Measurements from ENCODE around the gene TACSTD2.

DNA sequence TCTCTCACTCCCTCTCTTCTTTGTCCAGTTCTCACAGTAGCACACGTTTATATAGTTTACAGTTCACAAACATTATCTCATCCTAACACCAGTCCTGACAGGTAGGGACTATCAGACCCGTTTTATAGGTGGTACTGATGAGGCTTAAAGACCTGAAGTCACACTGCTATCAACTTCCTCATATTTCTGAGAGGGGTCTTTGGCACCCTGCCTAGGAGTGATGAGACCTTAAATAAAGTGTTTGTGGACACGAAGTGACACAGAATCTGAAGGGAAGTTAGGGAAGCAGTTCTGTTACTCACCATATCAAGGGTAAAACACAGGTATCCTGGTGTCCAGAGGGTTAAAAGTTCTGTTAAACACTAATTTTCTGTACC is 590 bp upstream of the TACSTD2 start:
- TF ChIP-seq, protein P1, sequence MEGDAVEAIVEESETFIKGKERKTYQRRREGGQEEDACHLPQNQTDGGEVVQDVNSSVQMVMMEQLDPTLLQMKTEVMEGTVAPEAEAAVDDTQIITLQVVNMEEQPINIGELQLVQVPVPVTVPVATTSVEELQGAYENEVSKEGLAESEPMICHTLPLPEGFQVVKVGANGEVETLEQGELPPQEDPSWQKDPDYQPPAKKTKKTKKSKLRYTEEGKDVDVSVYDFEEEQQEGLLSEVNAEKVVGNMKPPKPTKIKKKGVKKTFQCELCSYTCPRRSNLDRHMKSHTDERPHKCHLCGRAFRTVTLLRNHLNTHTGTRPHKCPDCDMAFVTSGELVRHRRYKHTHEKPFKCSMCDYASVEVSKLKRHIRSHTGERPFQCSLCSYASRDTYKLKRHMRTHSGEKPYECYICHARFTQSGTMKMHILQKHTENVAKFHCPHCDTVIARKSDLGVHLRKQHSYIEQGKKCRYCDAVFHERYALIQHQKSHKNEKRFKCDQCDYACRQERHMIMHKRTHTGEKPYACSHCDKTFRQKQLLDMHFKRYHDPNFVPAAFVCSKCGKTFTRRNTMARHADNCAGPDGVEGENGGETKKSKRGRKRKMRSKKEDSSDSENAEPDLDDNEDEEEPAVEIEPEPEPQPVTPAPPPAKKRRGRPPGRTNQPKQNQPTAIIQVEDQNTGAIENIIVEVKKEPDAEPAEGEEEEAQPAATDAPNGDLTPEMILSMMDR (IDR thresholded peaks at IDR 0.05), result no peak
- no peak for TF ChIP-seq POLR2A (IDR thresholded peaks at IDR 0.05)
- TF ChIP-seq EP300 (IDR thresholded peaks at IDR 0.05), result no peak

Data from ovary (tissue), 3 donors.